Astrocyte of the cerebellum (primary cell): ENCODE data around the gene PHF2.
"Not testable (repeated sequence)": the region's sequence is repeated elsewhere in the genome, so short reads cannot be mapped to it uniquely, and the experiment has no call there.

Experiments
- DNase-seq: peaks from one replicate; pipeline ENCODE4 v3.0.0-alpha.2; 2011; ENCODE audit warnings: low read depth
- H3K4me3 ChIP-seq: 2 replicates; pipeline ENCODE4 v1.5.1; 2011; ENCODE audit warnings: mild to moderate bottlenecking, low read depth, low read length, moderate library complexity
- in situ Hi-C: cut with HindIII; loops from 2 replicates; pipeline ENCODE4 v1.10.0; 2017; ENCODE audit warnings: low sequenced_read_pairs
- TF ChIP-seq, protein P1 (sequence below): IDR thresholded peaks from 2 replicates; pipeline ENCODE4 v1.5.1; 2012; ENCODE audit warnings: low read length, low read depth, moderate library complexity, mild to moderate bottlenecking; ENCODE audit errors: missing control alignments

PHF2 gene

GRCh38 chr9:93662952-93663572, 86.7 kb downstream of the PHF2 start:
- TF ChIP-seq, protein P1, sequence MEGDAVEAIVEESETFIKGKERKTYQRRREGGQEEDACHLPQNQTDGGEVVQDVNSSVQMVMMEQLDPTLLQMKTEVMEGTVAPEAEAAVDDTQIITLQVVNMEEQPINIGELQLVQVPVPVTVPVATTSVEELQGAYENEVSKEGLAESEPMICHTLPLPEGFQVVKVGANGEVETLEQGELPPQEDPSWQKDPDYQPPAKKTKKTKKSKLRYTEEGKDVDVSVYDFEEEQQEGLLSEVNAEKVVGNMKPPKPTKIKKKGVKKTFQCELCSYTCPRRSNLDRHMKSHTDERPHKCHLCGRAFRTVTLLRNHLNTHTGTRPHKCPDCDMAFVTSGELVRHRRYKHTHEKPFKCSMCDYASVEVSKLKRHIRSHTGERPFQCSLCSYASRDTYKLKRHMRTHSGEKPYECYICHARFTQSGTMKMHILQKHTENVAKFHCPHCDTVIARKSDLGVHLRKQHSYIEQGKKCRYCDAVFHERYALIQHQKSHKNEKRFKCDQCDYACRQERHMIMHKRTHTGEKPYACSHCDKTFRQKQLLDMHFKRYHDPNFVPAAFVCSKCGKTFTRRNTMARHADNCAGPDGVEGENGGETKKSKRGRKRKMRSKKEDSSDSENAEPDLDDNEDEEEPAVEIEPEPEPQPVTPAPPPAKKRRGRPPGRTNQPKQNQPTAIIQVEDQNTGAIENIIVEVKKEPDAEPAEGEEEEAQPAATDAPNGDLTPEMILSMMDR: no peak
- in situ Hi-C loops: no loop called here
- DNase-seq: no peak
- no peak overlapping the region for H3K4me3 ChIP-seq

GRCh38 chr9:93663877-93664548, 87.6 kb downstream of the PHF2 start:
- no peak overlapping the region for H3K4me3 ChIP-seq
- DNase-seq: no peak
- TF ChIP-seq, protein P1: no peak
- in situ Hi-C loops: no loop called here

- DNase-seq: no peak
- no peak overlapping the region for H3K4me3 ChIP-seq
- TF ChIP-seq, protein P1: no peak
- in situ Hi-C loops: no loop called here
These were observed 88.3 kb downstream of the PHF2 start for GRCh38 chr9:93664549-93665120.

GRCh38 chr9:93665128-93665636, 88.8 kb downstream of the PHF2 start:
- in situ Hi-C loops: no loop called here
- DNase-seq: no peak
- no peak overlapping the region for H3K4me3 ChIP-seq
- TF ChIP-seq, protein P1: no peak

DNA sequence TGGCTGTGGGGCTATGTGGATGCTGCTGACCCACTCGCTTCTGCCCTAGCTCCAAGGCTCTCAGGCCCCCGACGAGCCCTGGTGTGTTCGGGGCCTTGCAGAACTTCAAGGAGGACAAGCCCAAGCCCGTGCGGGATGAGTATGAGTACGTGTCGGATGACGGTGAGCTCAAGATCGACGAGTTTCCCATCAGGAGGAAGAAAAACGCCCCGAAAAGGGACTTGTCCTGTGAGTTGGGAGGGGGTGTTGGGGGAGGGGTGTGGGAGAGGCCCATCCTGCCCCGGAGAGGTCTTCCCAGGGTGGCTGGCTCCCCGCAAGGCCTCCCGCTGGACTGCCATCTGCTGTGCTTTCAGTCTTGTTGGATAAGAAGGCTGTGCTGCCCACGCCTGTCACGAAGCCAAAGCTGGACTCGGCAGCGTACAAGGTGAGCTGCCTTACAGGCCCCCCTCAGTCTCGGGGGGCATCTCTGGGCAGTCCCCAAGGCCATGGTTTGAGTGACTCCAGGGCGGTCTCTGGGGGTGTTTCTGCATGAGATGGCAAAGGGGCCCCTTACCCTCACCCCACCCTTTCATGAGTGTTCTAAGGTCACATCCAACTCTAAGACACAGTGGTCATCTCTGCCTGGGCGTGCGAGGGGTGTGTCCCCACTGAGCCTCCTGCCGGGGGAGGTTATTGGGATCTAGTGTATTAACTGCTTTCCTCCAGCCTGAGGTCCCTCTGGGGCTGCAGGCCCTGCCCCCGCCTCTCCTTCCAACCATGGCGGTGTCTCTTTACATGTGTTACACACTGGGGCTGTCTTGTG, 89.5 kb downstream of the PHF2 start:
- in situ Hi-C loops: no loop called here
- no peak for DNase-seq
- TF ChIP-seq, protein P1: no peak
- no peak overlapping the region for H3K4me3 ChIP-seq

DNA sequence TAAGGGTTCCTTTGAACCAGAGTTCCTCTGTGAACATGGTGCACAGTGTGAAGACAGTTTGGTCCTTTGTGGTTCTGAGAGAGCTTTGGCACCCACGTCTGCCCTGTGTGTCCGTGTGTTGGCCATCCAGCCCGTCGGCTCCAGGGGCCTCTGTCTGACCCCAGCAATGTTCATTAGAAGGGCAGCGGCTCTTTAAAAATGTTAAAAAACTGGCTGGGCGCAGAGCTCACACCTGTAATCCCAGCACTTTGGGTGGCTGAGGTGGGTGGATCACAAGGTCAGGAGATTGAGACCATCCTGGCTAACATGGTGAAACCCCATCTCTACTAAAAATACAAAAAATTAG, 90.0 kb downstream of the PHF2 start:
- in situ Hi-C loops, H3K4me3 ChIP-seq, DNase-seq: not testable (repeated sequence)

DNA sequence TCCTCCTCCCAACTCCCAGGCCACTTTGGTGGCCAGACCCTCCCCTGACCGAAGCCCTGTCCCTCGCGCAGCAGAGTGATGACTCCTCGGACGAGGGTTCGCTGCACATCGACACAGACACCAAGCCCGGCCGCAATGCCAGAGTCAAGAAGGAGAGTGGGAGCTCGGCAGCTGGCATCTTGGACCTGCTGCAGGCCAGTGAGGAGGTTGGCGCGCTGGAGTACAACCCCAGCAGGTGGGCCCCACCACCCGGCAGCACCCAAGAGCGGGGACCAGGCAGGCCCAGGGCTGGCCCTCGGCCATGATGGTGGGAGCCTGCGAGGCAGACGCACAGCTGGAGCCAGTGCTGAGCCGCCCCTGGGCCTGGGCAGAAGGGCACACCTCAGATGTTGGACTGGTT, 90.6 kb downstream of the PHF2 start:
- in situ Hi-C loops: no loop called here
- H3K4me3 ChIP-seq: no peak overlapping the region
- TF ChIP-seq, protein P1: no peak
- no peak for DNase-seq
